GM23338 (cell line): ENCODE measurements around the gene HOXA3. TPM values are rescaled to one million over a fixed set of nuclear protein-coding genes. Genes with fewer than 3 reads are reported as not detected.

ENCODE experiments used
- ATAC-seq: fragments of 200-7000 bp; cut with Tn5 transposase; 3 replicates; pipeline ENCODE4 v1.9.1; 2020
- DNase-seq: peaks from one replicate; pipeline ENCODE4 v3.0.0-alpha.2; 2015; ENCODE audit warnings: low spot score
- H2AFZ ChIP-seq: fragments of 200-600 bp; sonication (generic); 2 replicates; pipeline ENCODE4 v1.8.0; 2016; ENCODE audit warnings: antibody characterized with exemption, mild to moderate bottlenecking, moderate library complexity
- H3F3A ChIP-seq: fragments of 200-600 bp; sonication (generic); replicated peaks from 2 replicates; pipeline ENCODE4 v1.8.0; 2017; ENCODE audit warnings: antibody characterized with exemption, mixed run types, low read depth
- H3K27ac ChIP-seq: fragments of 200-600 bp; sonication (generic); 2 replicates; pipeline ENCODE4 v1.6.1; 2016; ENCODE audit warnings: low read depth
- H3K27me3 ChIP-seq: fragments of 200-600 bp; sonication (generic); 2 replicates; pipeline ENCODE4 v1.8.0; 2016; ENCODE audit warnings: mild to moderate bottlenecking, mixed run types, moderate library complexity; ENCODE audit not compliant: insufficient read depth
- H3K36me3 ChIP-seq: fragments of 200-600 bp; sonication (generic); 2 replicates; pipeline ENCODE4 v1.8.0; 2016; ENCODE audit warnings: mild to moderate bottlenecking; ENCODE audit not compliant: insufficient read depth
- H3K4me1 ChIP-seq: fragments of 200-600 bp; sonication (generic); 2 replicates; pipeline ENCODE4 v1.8.0; 2016; ENCODE audit warnings: mild to moderate bottlenecking, moderate library complexity; ENCODE audit not compliant: insufficient read depth
- H3K4me2 ChIP-seq: fragments of 200-600 bp; sonication (generic); 2 replicates; pipeline ENCODE4 v1.7.1; 2017; ENCODE audit warnings: mixed run types
- H3K4me3 ChIP-seq: fragments of 200-600 bp; sonication (generic); 2 replicates; pipeline ENCODE4 v1.6.1; 2016; ENCODE audit warnings: mixed run types
- H3K79me2 ChIP-seq: fragments of 200-600 bp; sonication (generic); replicated peaks from 2 replicates; pipeline ENCODE4 v1.8.0; 2017; ENCODE audit warnings: mild to moderate bottlenecking; ENCODE audit not compliant: insufficient read depth
- H3K9me2 ChIP-seq: fragments of 200-600 bp; sonication (generic); 2 replicates; pipeline ENCODE4 v1.8.0; 2017; ENCODE audit not compliant: insufficient read depth
- H4K20me1 ChIP-seq: fragments of 200-600 bp; sonication (generic); replicated peaks from 2 replicates; pipeline ENCODE4 v1.8.0; 2017; ENCODE audit warnings: mild to moderate bottlenecking; ENCODE audit not compliant: insufficient read depth
- H3K27ac Mint-ChIP-seq: 2 replicates; pipeline ENCODE4 v1.8.0; 2020; ENCODE audit warnings: inconsistent platforms, mild to moderate bottlenecking, moderate library complexity, mixed read lengths
- H3K27me3 Mint-ChIP-seq: 3 replicates; pipeline ENCODE4 v1.8.0; 2022; ENCODE audit warnings: low read depth, mild to moderate bottlenecking, moderate library complexity, mixed read lengths, inconsistent platforms; ENCODE audit not compliant: insufficient read depth, poor library complexity
- H3K36me3 Mint-ChIP-seq: 3 replicates; pipeline ENCODE4 v1.8.0; 2021; ENCODE audit warnings: low read depth, mild to moderate bottlenecking, inconsistent platforms, moderate library complexity, mixed read lengths
- H3K4me1 Mint-ChIP-seq: 3 replicates; pipeline ENCODE4 v1.8.0; 2020; ENCODE audit warnings: mild to moderate bottlenecking, inconsistent platforms, mixed read lengths
- H3K4me3 Mint-ChIP-seq: 3 replicates; pipeline ENCODE4 v1.8.0; 2021; ENCODE audit warnings: moderate library complexity, mild to moderate bottlenecking, inconsistent platforms, mixed read lengths
- H3K9me3 Mint-ChIP-seq: 3 replicates; pipeline ENCODE4 v1.8.0; 2020; ENCODE audit warnings: moderate library complexity, mild to moderate bottlenecking, inconsistent platforms, mixed read lengths
- CTCF ChIP-seq, 2 experiments: fragments of 200-600 bp in 1 of 2; sonication (generic) in 1 of 2; conservative IDR thresholded peaks; 2 replicates each; pipeline versions ENCODE4 v1.5.1 to v1.6.1; 2016 to 2017; ENCODE audit warnings: antibody characterized with exemption in 2 of 2, low read depth in 2 of 2, mild to moderate bottlenecking in 2 of 2, moderate library complexity in 1 of 2
- EZH2 ChIP-seq: fragments of 200-600 bp; sonication (generic); IDR thresholded peaks from one replicate; pipeline ENCODE4 v1.8.0; 2017; ENCODE audit warnings: antibody characterized with exemption, mild to moderate bottlenecking, low read depth; ENCODE audit not compliant: unreplicated experiment
- EZH2phosphoT487 ChIP-seq: fragments of 200-600 bp; sonication (generic); IDR thresholded peaks from one replicate; pipeline ENCODE4 v1.8.1; 2018; ENCODE audit warnings: antibody characterized with exemption; ENCODE audit not compliant: unreplicated experiment
- JUNB ChIP-seq: IDR thresholded peaks from one replicate; pipeline ENCODE4 v1.6.1; 2016; ENCODE audit warnings: antibody characterized with exemption; ENCODE audit not compliant: unreplicated experiment
- STAT1 ChIP-seq: IDR thresholded peaks from one replicate; pipeline ENCODE4 v1.6.1; 2016; ENCODE audit warnings: antibody characterized with exemption; ENCODE audit not compliant: unreplicated experiment
- ZNF331 ChIP-seq: fragments of 250-450 bp; sonication (Bioruptor Pico); IDR thresholded peaks from 2 replicates; pipeline ENCODE4 v1.5.0; 2020; ENCODE audit warnings: low read depth, mild to moderate bottlenecking, moderate library complexity
- polyA plus RNA-seq: library from polyadenylated mRNA; unstranded; fragments of >200 nt; fragmentation: Nextera tagmentation; extraction: Ambion mirVana; gene quantifications from 2 replicates; pipeline ENCODE4 v1.2.1, GENCODE V29; 2016
- total RNA-seq: library from RNA; depleted of rRNA; stranded (reverse); fragments of >200 nt; shearing (Covaris generic); gene quantifications from 2 replicates; pipeline ENCODE4 v1.2.3, GENCODE V29; 2014

HOXA3 gene
- total and polyA plus RNA-seq, 2 experiments from 2014 or later: not detected

- Histone ChIP-seq H3K4me3 (no peak overlapping the region), H3K36me3 (no peaks in the 10 kb centered on the region), H3K4me2 (no peak overlapping the region), H3K4me1 (peaks cover 50% of the 10 kb centered on the region), H3K27ac (no peak overlapping the region), H3K27me3 (peaks cover 100% of the 10 kb centered on the region), H3K9me2 (no peaks in the 10 kb centered on the region), H2AFZ (no peak overlapping the region), H3F3A (peaks cover 47% of the 10 kb centered on the region), H4K20me1 (peaks cover 59% of the 10 kb centered on the region), H3K79me2 (no peaks in the 10 kb centered on the region)
- DNase-seq (no peak), ATAC-seq (no peak)
- peaks cover 34% of the 10 kb centered on the region for H3K4me1 Mint-ChIP-seq
- peaks cover 7% of the 10 kb centered on the region; the same call in 2 of the 3 replicates for H3K9me3 Mint-ChIP-seq
- H3K36me3 Mint-ChIP-seq: no peaks in the 10 kb centered on the region
- no peak overlapping the region for H3K27ac Mint-ChIP-seq
- no peak overlapping the region for H3K4me3 Mint-ChIP-seq
- peaks cover 100% of the 10 kb centered on the region for H3K27me3 Mint-ChIP-seq
- TF ChIP-seq JUNB: no peak
- TF ChIP-seq EZH2: peak; percentile 45
- no peak for TF ChIP-seq CTCF (conservative IDR thresholded peaks at IDR 0.05; ENCODE audit: low read depth in 2 of 2)
- TF ChIP-seq ZNF331 (CRISPR knock-in tag): no peak
- TF ChIP-seq STAT1: no peak
- TF ChIP-seq EZH2phosphoT487: peak; percentile 37
Observed at GRCh38 chr7:27181795-27182275, 29.5 kb upstream of the HOXA3 start.

- H3K4me2 ChIP-seq: no peak overlapping the region
- ATAC-seq: no peak
- Mint-ChIP-seq H3K4me1 (peaks cover 26% of the 10 kb centered on the region), H3K27ac (no peak overlapping the region), H3K4me3 (no peak overlapping the region), H3K9me3 (peaks cover 7% of the 10 kb centered on the region; the same call in 2 of the 3 replicates), H3K36me3 (no peaks in the 10 kb centered on the region), H3K27me3 (peaks cover 100% of the 10 kb centered on the region)
- H3F3A ChIP-seq: peaks cover 37% of the 10 kb centered on the region
- peaks cover 41% of the 10 kb centered on the region for H3K4me1 ChIP-seq
- no peaks in the 10 kb centered on the region for H3K36me3 ChIP-seq
- TF ChIP-seq EZH2phosphoT487: peak; percentile 61
- no peak for TF ChIP-seq CTCF (conservative IDR thresholded peaks at IDR 0.05; ENCODE audit: low read depth in 2 of 2)
- TF ChIP-seq EZH2: peak; percentile 30
- no peak for DNase-seq
- H3K4me3 ChIP-seq: no peak overlapping the region
- H3K27me3 ChIP-seq: peaks cover 100% of the 10 kb centered on the region
- H3K9me2 ChIP-seq: no peaks in the 10 kb centered on the region
- no peak overlapping the region for H2AFZ ChIP-seq
- no peaks in the 10 kb centered on the region for H3K79me2 ChIP-seq
- H3K27ac ChIP-seq: no peak overlapping the region
- H4K20me1 ChIP-seq: peaks cover 61% of the 10 kb centered on the region
Observed at GRCh38 chr7:27180431-27181420, 28.3 kb upstream of the HOXA3 start.
